Thoracic aorta (tissue), 2 donors: Measurements from ENCODE around the gene ZNF441. TPM values are rescaled to one million over a fixed set of nuclear protein-coding genes. Genes with fewer than 3 reads are reported as not detected.

ENCODE experiments used
- ATAC-seq: fragments of 150-250 bp; one replicate; pipeline ENCODE4 v1.8.0; 2017; ENCODE audit warnings: low read depth; ENCODE audit not compliant: insufficient number of reproducible peaks, low FRiP score
- DNase-seq: peaks from one replicate; pipeline ENCODE4 v3.0.0-alpha.2; 2020; ENCODE audit warnings: low spot score
- H3K27ac ChIP-seq, 2 donors: fragments of 200-600 bp; sonication (generic); 1 replicate in 1 of 2; 2 replicates in 1 of 2; pipeline ENCODE4 v1.5.1; 2016; ENCODE audit warnings: mild to moderate bottlenecking in 2 of 2, moderate library complexity in 2 of 2
- H3K27me3 ChIP-seq: fragments of 200-600 bp; sonication (generic); replicated peaks from 2 replicates; pipeline ENCODE4 v1.6.0; 2016; ENCODE audit warnings: mild to moderate bottlenecking; ENCODE audit not compliant: insufficient read depth
- H3K36me3 ChIP-seq: fragments of 200-600 bp; sonication (generic); one replicate; pipeline ENCODE4 v1.5.1; 2016
- H3K4me1 ChIP-seq, 2 donors: fragments of 200-600 bp; sonication (generic); 1 replicate in 1 of 2; 2 replicates in 1 of 2; pipeline versions ENCODE4 v1.5.1 to v1.6.0; 2016; ENCODE audit warnings: low read depth in 2 of 2, mild to moderate bottlenecking in 1 of 2; ENCODE audit not compliant: control insufficient read depth in 1 of 2
- H3K4me3 ChIP-seq: fragments of 200-600 bp; sonication (generic); 2 replicates; pipeline ENCODE4 v1.5.1; 2016; ENCODE audit warnings: mild to moderate bottlenecking
- H3K9me3 ChIP-seq: fragments of 200-600 bp; sonication (generic); 2 replicates; pipeline ENCODE4 v1.5.1; 2016
- CTCF ChIP-seq: fragments of 200-600 bp; sonication (generic); IDR thresholded peaks from one replicate; pipeline ENCODE4 v1.5.1; 2019; ENCODE audit warnings: antibody characterized with exemption
- total RNA-seq, 2 donors: library from RNA; depleted of rRNA; stranded (reverse); fragments of >200 nt; gene quantifications; one replicate each; pipeline versions ENCODE4 v1.1.0 to v1.2.3, GENCODE V29; 2016

ZNF441 gene
- total RNA-seq = 10 to 100 TPM; 12.1 to 16.5 TPM

GRCh38 chr19:11766597-11767591 lies at the start of gene ZNF441:
Gene ZNF441, plus strand, starts transcription at chr19:11767000. Its CDS starts 194 bp downstream, at chr19:11767194.
- TF ChIP-seq CTCF = no peak
- no peaks in the 10 kb centered on the region for H3K36me3 ChIP-seq
- DNase-seq (peak; percentile 93), ATAC-seq (peak; percentile 93)
- H3K4me3 ChIP-seq = peak within 1 kb of the TSS; percentile 85
- no peaks in the 10 kb centered on the region for H3K27me3 ChIP-seq
- peaks cover 9% of the 10 kb centered on the region for H3K9me3 ChIP-seq
- peak within 1 kb of the TSS; percentile 88 to 96 for H3K27ac ChIP-seq
- H3K4me1 ChIP-seq = peaks cover 9 to 19% of the 10 kb centered on the region in 2 donors

- no peak for DNase-seq
- Histone ChIP-seq H3K4me3 (peak overlapping the region; percentile 11), H3K36me3 (peaks cover 45% of the 10 kb centered on the region), H3K27me3 (no peaks in the 10 kb centered on the region), H3K27ac (no peak overlapping the region), H3K4me1 (no peaks in the 10 kb centered on the region), H3K9me3 (peaks cover 50% of the 10 kb centered on the region)
- no peak for ATAC-seq
- no peak for TF ChIP-seq CTCF
These were observed 45.1 kb upstream of the ZNF441 start for GRCh38 chr19:11721681-11722080.

GRCh38 chr19:11722414-11722813 lies 44.4 kb upstream of the ZNF441 start:
- no peak overlapping the region for H3K4me3 ChIP-seq
- peaks cover 45% of the 10 kb centered on the region for H3K36me3 ChIP-seq
- no peak for TF ChIP-seq CTCF
- ATAC-seq (no peak), DNase-seq (no peak)
- no peaks in the 10 kb centered on the region for H3K4me1 ChIP-seq
- H3K27me3 ChIP-seq = no peaks in the 10 kb centered on the region
- no peak overlapping the region for H3K27ac ChIP-seq
- H3K9me3 ChIP-seq = peaks cover 51% of the 10 kb centered on the region

GRCh38 chr19:11729586-11729985 lies 37.2 kb upstream of the ZNF441 start:
- no peak for ATAC-seq
- H3K27ac ChIP-seq = no peak overlapping the region
- no peak overlapping the region for H3K4me3 ChIP-seq
- peaks cover 15% of the 10 kb centered on the region for H3K36me3 ChIP-seq
- H3K27me3 ChIP-seq = no peaks in the 10 kb centered on the region
- H3K9me3 ChIP-seq = peaks cover 12% of the 10 kb centered on the region
- no peak for DNase-seq
- TF ChIP-seq CTCF = no peak
- H3K4me1 ChIP-seq = no peaks in the 10 kb centered on the region

- TF ChIP-seq CTCF = no peak
- Histone ChIP-seq H3K4me3 (no peak overlapping the region), H3K4me1 (peaks cover 12 to 24% of the 10 kb centered on the region in 2 donors), H3K9me3 (no peaks in the 10 kb centered on the region), H3K36me3 (peaks cover 3% of the 10 kb centered on the region), H3K27ac (no peak overlapping the region), H3K27me3 (no peaks in the 10 kb centered on the region)
- ATAC-seq (no peak), DNase-seq (no peak)
These were observed 31.4 kb upstream of the ZNF441 start for GRCh38 chr19:11735375-11735774.
